ENCODE results near the gene PRKCZ.
"Not testable (repeated sequence)": the region's sequence is repeated elsewhere in the genome, so short reads cannot be mapped to it uniquely, and the experiment has no call there.

PRKCZ gene

DNA sequence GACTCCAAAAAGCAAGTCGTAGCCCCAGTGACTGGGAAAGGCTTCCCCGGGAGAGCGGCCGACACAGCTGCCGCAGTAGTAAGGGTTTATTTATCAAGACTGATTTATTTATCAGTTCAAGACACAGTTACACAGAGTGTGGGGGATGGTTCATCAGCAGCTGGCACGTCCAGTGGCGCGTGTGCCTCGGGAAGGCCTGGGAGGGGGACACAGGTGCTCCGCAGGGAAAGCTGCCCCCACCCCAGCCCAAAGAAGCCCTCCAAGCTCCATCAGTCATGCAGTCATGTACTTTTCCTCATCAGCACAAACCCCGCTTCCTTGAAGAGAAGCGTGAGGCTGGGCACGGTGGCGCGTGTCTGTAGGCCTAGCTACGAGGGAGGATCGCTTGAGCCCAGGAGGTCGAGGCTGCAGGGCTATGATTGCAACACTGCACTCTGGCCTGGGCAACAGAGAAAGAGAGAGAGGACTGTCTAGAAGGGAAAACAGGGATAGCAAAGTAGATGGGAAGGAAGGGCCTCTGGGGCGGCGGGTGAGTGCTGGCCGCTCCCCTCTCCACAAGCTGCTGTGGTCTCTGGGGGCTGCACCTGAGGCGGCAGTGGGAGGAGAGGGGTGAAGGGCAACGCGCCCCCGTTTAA lies 53.2 kb downstream of the PRKCZ start:
- DNase-seq (ENCODE audit: low read depth), result no peak

DNA sequence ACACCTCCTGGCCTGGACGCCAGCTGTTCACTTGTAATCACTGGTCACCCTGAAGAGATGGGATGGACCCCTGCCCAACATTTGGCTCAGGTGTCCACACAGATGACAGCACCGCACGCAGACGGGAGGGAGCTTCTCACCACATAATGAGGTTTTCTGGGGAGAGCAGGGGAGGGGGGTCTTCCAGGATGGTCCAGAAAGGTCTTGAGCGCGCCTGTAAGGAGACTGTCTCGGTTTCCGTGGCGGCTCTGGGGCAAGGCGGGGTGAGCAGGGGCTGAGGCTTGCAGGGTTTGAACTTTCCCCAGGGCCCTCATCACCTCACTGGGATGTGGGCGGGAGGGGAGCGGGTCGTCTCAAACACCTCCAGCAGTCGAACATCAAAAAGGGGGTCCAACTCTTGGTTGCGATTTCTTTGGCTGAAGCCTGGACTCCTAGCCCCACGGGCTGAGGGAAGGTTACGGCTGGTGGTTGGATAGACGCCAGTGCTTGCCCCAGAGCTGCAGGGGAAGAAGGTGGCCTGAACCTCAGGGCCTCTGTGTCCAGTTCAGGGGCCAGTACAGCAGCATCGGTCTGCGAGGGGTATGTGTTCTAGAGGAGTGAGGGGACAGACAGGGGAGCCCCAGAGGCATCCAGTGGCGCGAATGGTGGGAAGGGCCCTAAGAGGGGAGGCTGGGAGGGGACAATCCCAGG lies 53.8 kb downstream of the PRKCZ start:
- DNase-seq (ENCODE audit: low read depth), result no peak

DNA sequence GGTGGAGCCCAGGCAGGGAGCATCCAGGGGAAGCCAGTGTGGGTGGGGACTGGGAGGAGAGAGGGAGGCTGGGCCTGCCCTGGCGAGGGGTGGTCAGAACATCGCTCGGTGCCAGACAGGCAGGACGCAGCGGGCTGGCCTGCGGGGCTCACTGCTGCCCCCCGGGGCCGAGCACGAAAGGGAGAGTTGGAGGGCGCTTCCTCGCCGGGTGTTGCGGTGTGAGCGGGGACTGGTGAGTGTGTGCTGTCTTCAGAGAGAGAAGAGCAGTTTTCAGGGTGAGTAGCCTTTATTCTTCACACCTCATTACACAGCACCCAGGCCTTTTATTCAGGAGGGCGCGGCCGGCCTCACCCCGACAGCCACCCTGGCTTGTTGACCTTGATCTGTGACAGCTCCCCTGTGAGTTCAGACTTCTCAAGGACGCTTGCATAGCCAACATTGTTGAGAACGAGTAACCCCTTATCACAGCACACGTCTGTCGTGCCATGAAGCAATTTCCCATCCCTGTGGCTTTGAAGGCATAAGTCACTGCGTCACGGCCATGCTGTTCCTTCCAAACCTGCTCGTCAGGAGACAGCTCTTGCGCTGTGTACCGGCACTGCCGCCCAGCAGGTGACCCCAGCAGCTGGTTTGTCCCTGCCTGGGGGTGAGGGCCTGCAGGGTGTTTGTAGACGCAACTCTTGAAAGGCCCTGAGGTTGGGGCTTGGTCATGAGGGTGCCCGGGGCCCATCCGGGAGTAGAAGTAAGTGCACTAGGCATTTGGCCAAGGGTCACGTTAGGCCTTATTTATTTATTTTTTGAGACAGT lies 54.6 kb downstream of the PRKCZ start:
- DNase-seq (ENCODE audit: low read depth), result no peak

DNA sequence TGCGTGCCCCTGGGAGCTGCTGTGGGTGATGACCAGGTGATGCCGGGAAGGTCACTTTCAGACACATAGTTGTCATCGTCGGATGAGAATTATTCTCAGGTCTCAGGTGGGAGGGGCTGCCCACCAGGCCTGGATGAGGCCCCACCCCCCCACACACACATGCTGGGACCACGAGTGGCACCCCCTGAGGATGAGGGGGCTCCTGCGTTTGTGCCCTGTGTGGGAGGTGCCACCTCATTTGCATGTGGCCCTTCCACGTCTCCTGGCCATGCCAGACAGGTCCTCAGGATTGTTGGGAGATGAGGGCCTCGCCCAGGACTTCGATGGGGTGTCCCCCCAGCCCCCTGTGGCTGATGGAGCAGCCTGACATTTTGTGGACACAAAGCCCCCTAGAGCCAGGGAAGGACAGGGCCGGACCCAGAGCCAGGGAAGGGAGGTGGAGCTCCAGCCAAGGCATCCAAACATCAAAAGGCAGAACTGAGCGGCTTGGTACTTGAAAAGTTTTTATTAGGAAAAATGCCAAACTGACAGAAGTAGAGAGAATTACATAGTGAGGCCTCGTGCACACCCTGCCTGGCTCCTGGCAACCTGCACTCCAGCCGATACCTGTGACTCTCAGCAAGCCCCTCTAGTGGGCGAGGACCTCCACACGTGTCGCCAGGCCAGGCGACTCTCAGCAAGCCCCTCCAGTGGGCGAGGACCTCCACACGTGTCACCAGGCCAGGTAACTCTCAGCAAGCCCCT lies 55.7 kb downstream of the PRKCZ start:
- no peak for DNase-seq (ENCODE audit: low read depth)

DNA sequence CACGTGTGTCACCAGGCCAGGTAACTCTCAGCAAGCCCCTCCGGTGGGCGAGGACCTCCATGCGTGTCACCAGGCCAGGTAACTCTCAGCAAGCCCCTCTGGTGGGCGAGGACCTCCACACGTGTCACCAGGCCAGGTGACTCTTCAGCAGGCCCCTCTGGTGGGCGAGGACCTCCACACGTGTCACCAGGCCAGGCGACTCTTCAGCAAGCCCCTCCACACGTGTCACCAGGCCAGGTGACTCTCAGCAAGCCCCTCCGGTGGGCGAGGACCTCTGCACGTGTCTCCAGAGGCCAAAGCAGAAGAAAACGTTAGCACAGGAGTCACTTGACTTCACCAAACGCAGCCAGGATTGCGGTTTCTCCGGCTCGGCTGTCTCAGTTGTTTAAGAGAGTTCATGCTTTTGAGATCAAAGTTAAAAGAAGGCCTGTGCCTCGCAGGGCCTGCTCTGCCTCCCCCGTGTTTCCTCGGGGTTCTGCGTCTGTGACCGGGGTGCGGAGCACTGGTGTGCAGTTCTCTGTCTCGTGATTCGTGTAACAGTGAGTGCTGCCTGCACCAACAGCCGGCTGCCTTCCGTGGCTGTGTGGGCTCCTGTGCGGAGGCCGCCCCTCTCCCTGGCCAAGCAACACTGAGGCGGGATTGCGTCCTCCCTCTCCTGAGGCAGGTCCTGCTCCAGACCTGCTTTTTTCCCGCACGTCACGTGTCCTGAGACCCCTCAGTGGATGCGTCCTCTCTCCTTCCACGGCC lies 56.6 kb downstream of the PRKCZ start:
- no peak for DNase-seq (ENCODE audit: low read depth)

DNA sequence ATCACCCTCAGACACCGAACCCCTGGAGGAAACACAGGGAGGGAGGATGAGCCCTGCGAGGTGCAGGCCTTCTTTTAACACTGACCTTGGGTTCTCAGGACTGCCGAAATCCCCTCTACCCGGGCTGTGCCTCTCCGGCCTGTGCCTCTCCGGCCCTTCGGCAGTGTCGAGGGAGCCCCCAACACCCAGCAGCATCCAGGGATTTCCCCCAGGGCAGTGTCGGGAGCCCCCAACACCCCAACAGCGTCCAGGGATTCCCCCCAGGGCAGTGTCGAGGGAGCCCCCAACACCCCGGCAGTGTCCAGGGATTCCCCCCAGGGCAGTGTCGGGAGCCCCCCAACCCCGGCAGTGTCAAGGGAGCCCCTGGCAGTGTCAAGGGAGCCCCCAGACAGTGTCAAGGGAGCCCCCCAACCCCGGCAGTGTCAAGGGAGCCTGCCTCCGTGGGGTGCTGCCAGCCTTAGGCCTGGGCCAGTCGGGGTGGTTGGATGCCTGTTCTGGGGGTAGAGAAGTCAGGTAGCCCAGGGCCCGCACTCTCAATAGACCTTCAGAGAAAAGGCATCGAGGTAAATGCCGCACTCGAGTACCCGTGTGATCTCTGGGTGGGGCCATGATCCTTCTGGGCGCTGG lies 57.5 kb downstream of the PRKCZ start:
- no peak for DNase-seq (ENCODE audit: low read depth)

DNA sequence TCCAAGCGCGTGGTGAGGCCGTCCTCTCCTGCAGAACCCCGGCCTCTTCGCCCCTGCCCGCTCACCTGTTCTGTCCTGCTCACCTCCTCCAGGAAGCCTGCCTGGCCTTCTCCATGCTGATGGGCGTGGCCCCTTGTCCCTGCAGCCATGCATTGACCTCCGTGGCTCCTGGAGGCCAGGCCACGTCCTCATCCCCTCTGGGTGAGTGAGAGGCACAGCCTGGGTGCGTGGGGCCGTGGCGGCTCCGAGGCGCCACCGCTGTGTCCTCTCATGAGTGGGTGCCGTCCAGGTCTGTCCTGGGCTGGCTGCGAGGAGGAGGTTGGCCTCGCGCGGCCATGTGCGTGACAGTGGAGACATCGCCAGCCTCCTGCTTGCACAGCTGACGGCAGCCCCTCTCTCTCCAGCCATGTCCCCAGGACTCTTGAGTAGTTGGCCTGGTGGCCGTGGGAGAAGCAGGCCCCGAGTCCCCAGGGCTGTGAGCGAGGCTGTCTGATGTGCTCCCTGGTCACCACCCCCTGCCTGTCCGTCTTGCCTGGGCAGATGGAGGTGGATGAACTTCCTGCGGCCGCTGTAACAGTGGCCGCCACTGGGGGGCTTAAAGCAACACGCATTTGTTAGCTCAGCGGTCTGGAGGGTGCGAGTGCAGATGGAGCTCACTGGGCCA lies 58.1 kb downstream of the PRKCZ start:
- no peak for DNase-seq (ENCODE audit: low read depth)

DNA sequence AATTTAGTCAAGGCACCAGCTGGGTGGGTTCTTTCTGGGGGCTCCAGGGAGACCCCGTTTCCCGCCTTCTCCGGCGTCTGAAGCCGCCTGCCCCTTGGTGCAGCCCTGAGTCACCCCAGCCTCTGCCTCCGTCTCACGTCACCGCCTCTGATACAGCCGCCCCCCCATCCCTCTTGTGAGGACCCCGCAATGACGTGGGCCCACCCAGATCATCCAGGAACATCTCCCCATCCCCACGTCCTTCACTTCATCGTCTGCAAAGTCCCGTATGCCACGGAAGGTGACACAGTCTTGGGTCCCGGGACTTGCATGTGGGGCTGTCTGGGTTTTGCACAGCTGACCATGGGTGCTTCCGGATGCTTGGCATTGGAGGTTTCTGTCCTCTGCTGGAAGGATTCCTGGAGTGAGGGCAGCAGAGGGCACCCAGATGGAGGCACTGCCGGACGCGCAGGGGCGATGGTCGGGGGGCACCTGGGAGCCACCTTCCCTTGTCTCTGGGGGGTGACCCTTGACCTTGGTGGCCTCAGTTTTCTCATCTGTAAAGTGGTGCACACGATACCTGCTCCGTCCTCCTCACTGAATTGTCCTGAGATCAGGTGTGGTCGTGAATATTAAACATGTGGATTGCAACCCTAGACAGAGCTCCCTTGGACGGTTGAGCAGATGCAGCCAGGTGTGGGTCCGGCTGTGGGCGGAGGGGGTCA lies 58.8 kb downstream of the PRKCZ start:
- DNase-seq (ENCODE audit: low read depth), result no peak

DNA sequence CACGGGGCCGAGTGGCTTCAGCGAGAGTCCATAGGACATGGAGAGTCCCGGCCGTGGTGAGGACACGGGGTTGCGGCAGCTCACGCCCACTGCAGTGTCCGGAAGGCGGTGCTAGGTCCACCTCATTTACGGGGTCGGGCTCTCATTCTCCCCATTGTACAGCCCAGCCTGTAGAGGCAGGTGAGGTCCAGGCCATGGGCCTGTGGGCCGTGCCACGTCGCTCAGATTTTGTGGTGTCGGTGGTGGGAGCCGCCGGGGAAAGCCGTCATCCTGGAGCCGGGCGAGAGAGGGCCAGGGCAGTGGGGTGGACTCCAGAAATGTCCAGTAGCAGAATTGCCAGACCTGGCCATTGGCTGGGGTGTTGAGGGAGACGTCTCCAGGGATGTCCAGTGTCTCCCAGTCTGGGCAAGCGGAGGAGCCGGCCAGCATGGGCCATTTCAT lies 59.4 kb downstream of the PRKCZ start:
- no peak for DNase-seq (ENCODE audit: low read depth)

DNA sequence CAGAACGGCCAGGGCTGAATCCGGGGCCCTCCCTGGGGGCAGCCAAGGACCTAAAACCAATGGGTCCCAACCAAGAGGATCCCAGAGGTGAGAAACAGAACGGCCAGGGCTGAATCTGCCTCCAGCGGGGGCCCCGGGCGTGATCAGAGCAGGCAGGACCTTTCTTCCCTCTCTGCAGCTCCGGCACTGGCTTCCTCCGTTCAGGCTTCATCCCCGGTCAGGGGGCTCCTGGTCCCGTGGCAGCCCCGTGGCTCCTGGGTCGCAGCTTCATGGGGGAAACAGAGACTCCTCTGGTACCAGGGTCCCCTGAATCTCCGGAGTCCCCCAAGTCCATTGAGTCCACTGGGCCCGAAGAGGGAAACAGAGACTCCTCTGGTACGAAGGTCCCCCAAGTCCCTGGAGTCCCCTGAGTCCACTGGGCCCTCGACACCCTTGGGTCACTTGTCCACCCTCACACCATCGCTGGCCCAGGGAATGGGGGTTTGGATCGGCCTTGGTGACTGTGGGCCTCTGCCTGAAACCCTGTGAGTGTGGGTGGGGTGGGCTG lies 60.1 kb downstream of the PRKCZ start:
- no peak for DNase-seq (ENCODE audit: low read depth)

DNA sequence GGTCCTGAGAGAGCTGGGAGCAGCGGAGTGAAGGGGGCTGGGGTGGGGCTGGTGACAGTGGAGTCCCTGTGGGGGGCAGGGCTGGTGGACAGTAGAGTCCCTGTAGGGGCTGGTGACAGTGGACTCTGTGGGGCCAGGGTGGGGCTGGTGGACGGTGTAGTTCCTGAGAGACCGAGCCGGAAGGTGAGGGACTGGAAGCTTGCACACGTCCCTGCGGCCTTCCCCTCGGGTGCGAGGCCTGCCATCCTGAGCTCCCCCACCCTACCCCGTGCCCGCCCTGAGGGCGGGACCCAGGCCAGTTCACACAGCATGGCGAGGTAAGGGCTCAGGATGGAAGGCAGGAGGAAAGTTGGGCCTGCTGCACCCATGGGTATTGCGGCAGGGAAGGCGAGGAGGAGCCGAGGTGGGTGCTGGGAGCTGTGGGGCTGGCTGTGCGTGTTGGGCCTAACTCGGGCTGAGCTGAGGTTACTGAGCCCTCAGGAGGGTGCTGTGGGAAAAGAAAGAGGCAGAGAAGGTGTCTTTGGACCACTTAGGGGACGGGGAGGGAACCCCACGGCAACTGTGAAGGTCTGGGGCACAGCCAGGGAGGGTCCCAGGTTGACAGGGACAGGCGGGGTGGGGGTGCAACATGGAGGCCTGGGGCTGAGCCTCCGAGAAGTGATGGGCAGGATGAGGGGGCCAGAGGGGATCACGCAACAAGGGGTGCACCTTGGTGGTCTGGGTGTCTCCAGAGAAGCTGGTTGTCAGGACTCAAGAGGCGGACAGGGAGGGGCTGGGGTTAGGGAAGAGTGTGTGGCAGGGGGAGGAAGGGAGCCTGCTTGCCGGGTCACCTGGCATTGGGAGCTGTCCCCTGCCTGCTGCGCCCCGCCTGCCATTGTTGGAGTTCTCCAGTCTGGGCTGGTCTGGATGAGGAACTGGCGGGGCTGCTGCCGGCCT lies 60.8 kb downstream of the PRKCZ start:
- no peak for DNase-seq (ENCODE audit: low read depth)

DNA sequence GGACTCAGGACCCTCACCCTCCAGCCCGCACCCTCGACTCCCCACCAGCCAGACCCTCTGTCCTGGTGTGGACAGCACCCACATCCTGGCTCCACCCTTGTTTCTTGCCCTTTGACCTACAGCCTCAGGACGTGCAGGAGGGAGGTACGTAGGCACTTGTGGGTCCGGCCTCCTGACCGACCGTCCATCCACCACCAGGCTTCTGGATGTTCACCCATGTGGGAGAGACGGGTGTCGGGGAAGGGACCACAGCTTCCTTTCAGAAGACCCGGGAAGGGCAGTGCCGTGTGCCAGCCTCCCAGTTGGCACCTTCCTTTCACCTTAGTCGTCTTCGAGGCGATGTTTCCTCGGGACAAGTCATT lies 61.4 kb downstream of the PRKCZ start:
- DNase-seq (ENCODE audit: low read depth), result no peak

DNA sequence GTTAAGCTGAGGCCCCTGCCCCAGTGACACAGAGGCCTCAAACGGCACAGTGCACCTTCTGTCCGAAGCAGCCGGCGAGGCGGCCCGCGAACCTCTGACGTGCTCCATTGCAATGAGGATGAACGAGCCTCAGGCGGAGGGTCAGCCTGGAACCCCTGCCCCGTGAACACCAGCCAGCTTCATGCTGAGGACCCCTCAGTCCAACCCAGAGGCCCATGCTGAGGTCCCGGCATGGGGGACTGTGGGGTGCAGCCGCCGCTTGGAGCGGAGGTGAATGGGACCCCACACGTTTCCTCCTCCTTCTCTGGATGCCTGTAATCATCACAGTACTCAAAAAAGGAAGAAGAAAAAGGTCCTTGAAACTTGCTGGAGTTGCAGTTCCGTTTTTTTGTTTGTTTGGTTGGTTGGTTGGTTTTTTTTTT lies 62.1 kb downstream of the PRKCZ start:
- no peak for DNase-seq (ENCODE audit: low read depth)

DNA sequence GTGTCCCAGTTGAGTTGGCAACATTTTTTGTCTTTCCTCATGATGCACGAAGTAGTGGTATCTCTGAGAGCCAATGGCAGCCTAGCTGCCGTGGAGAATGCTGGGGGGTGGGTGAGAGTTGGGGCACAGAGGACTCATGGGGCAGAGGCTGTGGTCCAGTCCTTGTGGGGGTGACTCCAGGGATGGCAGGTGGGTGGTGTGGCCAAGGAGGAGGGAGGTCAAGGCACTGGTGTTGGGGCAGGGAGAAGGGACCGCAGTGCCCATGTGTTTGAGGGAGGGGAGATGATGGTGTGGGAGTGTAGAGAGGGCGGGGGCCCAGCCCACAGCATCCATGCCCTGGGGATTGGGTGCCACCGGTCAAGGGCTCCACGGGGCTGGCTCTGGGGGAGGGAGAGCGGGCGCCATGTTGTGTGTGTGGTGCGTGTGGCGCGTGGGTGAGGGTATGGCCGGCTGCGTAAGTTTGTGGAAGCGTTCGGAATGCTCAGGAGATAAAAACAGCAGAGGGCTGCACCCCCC lies 63.5 kb downstream of the PRKCZ start:
- no peak for DNase-seq (ENCODE audit: low read depth)

DNA sequence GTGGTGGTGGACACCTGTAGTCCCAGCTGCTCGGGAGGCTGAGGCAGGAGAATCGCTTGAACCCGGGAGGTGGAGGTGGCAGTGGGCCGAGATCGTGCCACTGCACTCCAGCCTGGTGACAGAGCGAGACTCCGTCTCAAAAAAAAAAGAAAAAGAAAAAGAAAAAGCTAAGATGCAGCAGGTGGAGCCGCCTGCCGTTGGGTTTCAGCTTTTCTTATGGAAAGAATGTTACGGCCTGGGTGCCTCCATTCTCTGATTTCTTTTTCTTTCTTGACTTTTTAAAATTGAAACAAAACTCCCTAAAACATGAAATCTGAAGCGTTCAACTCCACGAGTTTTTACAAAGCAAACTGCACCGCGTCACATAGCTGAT lies 64.4 kb downstream of the PRKCZ start:
- DNase-seq (ENCODE audit: low read depth), result not testable (repeated sequence)

DNA sequence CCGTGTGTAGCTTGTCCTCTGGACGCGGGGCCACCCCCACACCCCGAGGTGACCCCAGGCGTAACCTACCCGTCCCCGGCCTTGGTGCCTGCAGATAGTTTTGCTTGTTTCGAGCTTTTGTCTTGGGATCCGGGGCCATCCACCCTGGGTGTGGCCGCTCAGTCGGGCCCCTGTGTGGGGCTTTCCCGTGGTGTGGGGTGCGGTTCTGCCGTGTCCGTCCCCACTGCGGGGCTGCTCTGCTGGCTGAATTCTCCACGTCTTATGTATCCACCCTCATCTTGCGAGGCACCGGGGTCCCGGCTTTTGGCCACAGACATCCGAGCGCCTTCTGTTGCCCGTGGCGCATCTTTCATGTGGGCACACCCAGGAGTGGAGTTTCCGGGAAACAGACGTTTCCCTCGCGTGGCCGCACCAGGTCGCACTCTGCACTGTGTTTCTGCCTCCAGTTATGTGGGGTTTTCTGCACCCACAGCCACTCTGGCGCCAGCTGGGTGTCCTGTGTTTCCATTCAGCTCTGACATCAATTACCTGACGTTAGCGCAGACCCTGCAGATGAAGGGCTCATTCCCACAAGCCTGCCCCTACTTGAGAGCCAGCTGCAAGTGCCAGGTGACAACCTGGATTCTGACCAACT lies 64.9 kb downstream of the PRKCZ start:
- DNase-seq (ENCODE audit: low read depth), result no peak

DNA sequence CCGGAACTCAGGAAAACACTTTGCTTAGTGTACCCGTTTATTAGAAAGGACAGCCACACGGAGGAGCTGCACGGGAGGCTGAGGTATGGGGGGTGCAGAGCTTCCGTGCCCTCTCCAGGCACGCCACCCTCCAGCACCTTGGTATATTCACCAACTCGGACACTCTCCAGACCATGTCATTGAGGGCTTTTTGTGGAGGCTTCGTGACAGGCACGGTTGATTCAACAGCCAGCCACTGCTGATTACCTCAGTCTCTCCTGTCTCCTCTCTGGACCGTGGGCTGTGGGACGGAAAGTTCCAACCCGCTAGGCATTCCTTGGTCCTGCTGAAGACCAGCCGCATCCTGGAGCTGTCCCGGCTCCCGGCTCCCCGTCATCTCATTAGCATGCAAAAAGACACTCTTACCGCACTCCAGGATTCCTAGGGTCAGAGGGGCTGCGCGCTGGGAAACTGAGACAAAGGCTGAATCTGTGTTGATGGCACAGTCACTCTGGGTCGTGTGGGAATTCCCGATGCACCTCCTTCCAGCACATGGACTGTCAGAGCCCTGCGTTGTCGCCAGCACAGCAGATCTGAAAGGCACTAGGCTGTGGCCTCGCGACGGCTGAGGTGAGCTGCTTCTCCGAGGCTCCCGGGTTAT lies 65.6 kb downstream of the PRKCZ start:
- no peak for DNase-seq (ENCODE audit: low read depth)

DNA sequence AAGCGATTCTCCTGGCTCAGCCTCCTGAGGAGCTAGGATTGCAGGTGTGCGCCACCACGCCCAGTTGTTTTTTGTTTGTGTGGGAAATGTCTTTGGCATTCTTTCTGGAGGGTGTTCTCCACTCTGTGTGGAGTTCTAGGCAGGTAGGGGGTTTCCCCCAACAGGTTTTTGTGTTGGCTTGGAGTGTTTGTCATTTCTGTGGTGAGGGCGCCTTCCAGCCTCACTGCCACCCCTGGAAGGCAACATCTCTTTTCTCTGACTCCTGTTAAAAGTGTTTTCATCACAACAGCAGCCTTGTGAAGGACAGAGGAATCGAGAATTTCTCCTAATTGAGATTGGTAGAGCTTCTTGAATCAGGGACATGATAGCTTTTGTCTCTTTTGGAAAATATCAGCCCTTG lies 69.7 kb downstream of the PRKCZ start:
- no peak for DNase-seq (ENCODE audit: low read depth)
